NB4 (cell line): ENCODE data around the gene UFSP2.

Experiments used
- CTCF ChIP-seq: IDR thresholded peaks from one replicate; pipeline ENCODE4 v1.5.1; 2012; ENCODE audit warnings: low read depth, low read length
- MAX ChIP-seq: IDR thresholded peaks from 2 replicates; pipeline ENCODE4 v1.6.1; 2011; ENCODE audit warnings: low read depth, low read length
- MYC ChIP-seq: IDR thresholded peaks from 2 replicates; pipeline ENCODE4 v1.6.1; 2011; ENCODE audit warnings: low read depth, low read length
- POLR2A ChIP-seq: IDR thresholded peaks from 2 replicates; pipeline ENCODE4 v1.6.1; 2011; ENCODE audit warnings: mild to moderate bottlenecking; ENCODE audit not compliant: insufficient read length; ENCODE audit errors: extremely low read depth

GRCh38 chr4:185351691-185352090 lies 74.1 kb downstream of the UFSP2 start:
- no peak for TF ChIP-seq POLR2A
- TF ChIP-seq CTCF, result no peak
- TF ChIP-seq MAX, result no peak
- TF ChIP-seq MYC, result no peak
